Activated naive CD8-positive, alpha-beta T cell treated with anti-CD3 and anti-CD28 coated beads, Interleukin-2, amount 10 ng/mL, durations not matched to agents 7 days and 5 days (primary cell): Measurements from ENCODE around the gene SART3. TPM values are rescaled to one million over a fixed set of nuclear protein-coding genes. Genes with fewer than 3 reads are reported as not detected.

Source experiments
- ATAC-seq: fragments of 150-1000 bp; cut with Tn5 transposase; one replicate; pipeline ENCODE4 v1.10.0; 2021; ENCODE audit warnings: low read depth, moderate library complexity
- POLR2A ChIA-PET: fragments of 350-600 bp; sonication (Branson Sonifier 250); formaldehyde crosslinking; loops from one replicate; lab custom pipeline; 2021; ENCODE audit warnings: antibody characterized with exemption; lab: Charles Lee
- DNase-seq: peaks from one replicate; pipeline ENCODE4 v3.0.0; 2021
- H3K27ac Mint-ChIP-seq: one replicate; pipeline ENCODE4 v1.8.0; 2022; ENCODE audit warnings: mild to moderate bottlenecking, mixed read lengths
- H3K27me3 Mint-ChIP-seq: one replicate; pipeline ENCODE4 v1.8.0; 2022; ENCODE audit warnings: mild to moderate bottlenecking, moderate library complexity, mixed read lengths
- H3K36me3 Mint-ChIP-seq: one replicate; pipeline ENCODE4 v1.8.0; 2021; ENCODE audit warnings: mild to moderate bottlenecking, mixed read lengths
- H3K4me1 Mint-ChIP-seq: one replicate; pipeline ENCODE4 v1.8.0; 2021; ENCODE audit warnings: mixed read lengths
- H3K4me3 Mint-ChIP-seq: one replicate; pipeline ENCODE4 v1.8.0; 2022; ENCODE audit warnings: mild to moderate bottlenecking, moderate library complexity, mixed read lengths
- H3K9me3 Mint-ChIP-seq: one replicate; pipeline ENCODE4 v1.8.0; 2021; ENCODE audit warnings: mixed read lengths
- total RNA-seq, 2 experiments: library from RNA; stranded (reverse); gene quantifications; one replicate each; pipeline ENCODE4 v1.2.3, GENCODE V29; 2021

Gene SART3
- total RNA-seq, 2 experiments from 2014 or later: 79.9 to 88.3 TPM

DNA sequence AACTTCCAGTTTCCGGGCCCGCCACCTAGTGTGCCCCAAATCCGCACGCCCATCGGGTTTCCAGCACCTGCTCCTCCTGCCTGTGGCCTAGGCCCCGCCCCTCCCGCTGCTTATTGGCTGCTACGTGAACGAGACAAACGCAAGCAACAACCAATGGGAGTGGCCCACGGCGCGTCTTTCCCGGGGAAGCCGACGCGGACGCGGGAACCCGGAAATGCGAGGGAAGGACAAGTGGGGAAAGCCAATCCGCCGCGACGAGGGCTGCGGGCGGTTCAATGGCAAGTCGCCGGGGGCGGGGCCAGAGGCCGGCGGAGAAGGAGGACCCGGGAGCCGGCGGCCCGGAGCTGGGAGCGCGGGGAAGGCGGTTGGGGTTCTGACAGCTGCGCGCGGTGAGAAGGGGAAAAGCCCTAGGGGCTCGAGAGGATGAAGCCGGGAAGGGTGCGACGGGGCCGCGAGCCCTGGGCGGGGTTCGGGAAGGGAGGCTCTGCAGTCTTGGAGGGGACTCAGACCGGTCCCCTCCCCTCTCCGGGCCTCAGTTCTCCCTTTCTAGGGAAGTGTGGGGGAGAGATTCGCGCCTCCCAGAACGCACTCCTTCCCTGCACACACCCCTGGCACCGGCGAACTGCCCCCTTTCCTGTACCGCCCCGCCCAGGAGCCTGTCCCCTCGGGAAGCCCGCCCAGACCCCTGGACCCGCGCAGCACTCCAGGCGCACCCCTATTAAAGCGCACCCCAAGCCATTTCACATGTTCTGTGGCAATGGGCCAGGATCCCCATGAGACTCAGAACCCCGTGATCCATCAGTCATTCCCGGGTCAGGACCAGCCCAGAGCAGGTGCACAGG lies 45.8 kb downstream of the SART3 start, which contains the start of gene FICD:
Gene FICD, plus strand, starts transcription at position 305 of the 842 bp plus-strand sequence. CDS start 1,696 bp downstream, outside the sequence.
- POLR2A ChIA-PET: interaction anchor here (0.5 to 1.0 kb wide), 2 partner anchors 47 to 611 kb away, joined by 3 read pairs; partner anchors contain the start of gene ISCU
- DNase-seq: peak; percentile 98
- Mint-ChIP-seq H3K9me3 (no peaks in the 10 kb centered on the region), H3K27ac (peak within 1 kb of the TSS; percentile 88), H3K27me3 (no peaks in the 10 kb centered on the region), H3K4me3 (peak within 1 kb of the TSS; percentile 94), H3K36me3 (peaks cover 6% of the 10 kb centered on the region), H3K4me1 (peaks cover 17% of the 10 kb centered on the region)
- ATAC-seq: peak; percentile 95

DNA sequence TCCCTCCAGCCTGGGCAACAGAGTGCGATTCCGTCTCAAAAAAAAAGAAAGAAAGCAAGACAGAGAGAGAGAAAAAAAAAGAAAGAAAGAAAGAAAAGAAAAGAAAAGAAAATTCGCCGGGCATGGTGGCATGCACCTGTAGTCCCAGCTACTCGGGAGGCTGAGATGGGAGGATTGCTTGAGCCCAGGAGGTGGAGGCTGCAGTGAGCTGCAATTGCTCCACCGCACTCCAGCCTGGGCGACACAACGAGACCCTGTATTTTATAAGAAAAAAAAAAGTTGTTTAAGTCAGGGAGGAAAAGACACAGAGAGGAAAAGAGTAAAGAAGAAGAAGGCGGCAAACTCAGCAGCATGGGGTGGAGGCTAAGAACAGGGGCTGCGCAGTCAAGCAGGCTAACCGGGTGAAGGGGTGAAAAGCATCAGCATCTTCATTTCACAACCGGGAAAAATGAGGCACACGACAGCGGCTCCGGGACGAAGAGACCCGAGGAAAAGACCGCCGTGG lies 46.5 kb downstream of the SART3 start:
- DNase-seq (no peak), ATAC-seq (peak; percentile 15)
- Mint-ChIP-seq H3K4me1 (peaks cover 17% of the 10 kb centered on the region), H3K27me3 (no peaks in the 10 kb centered on the region), H3K36me3 (peaks cover 6% of the 10 kb centered on the region), H3K4me3 (peak overlapping the region; percentile 94), H3K27ac (peak overlapping the region; percentile 88), H3K9me3 (no peaks in the 10 kb centered on the region)
- POLR2A ChIA-PET: interaction anchor here (1.0 kb wide), 1 partner anchor 48 kb away, joined by 3 read pairs; the partner anchor contains the start of gene ISCU

DNA sequence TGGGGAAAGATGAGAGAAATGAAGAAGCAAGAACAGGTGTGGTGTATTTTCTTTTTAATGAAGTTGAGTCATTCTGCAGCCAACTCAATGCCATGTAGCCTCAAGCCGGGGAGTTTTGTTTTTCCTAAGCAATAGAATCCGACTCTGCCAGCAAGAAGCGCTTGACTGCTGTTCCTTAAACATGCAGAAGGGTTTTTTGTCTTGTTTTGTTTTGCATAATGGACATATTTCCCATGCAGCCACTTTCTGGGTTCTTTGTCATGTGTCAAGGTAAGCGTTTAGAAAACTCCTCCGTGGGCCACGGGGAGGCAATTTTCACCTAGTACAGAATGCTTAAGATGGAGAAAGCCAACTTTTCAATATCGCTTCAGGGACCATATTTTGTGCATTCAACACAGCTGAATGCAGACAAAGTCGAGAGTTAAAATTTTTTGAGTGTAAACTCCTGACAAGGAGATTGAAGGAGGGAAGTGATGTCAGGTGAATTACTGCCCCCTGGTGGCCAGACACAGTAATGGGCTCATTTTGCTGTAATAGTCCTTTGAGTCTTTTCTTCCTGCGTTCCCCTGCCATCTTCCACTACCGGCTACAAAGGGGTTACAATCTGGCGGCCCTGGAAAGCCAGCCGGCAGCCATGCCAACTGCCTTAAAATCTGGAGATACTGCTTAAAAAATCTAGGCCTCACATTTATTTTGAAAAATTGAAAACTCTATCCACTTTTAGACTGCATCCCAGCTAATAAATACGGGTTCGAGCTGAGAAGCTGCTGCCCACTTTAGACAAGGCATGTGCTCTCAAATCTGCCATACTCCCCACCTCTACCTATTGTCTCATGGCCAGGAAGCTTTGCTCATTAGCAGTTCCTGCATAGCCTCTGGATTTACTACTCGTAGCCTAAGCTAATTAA lies 49.1 kb downstream of the SART3 start:
- H3K9me3 Mint-ChIP-seq: no peaks in the 10 kb centered on the region
- ATAC-seq: no peak

DNA sequence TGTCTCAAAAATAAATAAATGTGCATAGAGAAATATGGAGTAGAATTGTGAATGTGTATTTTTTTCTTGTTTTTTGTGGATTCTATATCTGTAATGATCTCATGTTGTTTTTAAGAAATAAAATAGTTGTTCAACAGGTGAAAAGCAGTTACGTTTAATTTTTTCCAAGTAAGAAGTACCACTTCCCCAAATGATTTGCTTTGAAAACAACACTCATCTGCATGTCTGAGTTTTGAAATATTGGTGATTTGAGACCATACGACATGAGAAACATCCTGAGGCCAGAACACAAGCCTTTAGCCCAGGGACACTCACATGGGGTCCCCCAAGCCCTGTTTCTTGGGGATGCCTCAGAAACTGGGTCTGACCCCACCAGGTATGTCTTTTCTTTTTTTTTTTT lies 50.1 kb downstream of the SART3 start:
- ATAC-seq (no peak), DNase-seq (no peak)
- no peaks in the 10 kb centered on the region for H3K36me3 Mint-ChIP-seq
- no peak overlapping the region for H3K4me3 Mint-ChIP-seq
- H3K9me3 Mint-ChIP-seq: no peaks in the 10 kb centered on the region
- POLR2A ChIA-PET: no interaction called here
- H3K27ac Mint-ChIP-seq: no peak overlapping the region
- no peaks in the 10 kb centered on the region for H3K27me3 Mint-ChIP-seq
- peaks cover 8% of the 10 kb centered on the region for H3K4me1 Mint-ChIP-seq

More for the DNA sequence above, 49.1 kb downstream of the SART3 start:
- POLR2A ChIA-PET: no interaction called here
- Mint-ChIP-seq H3K27me3 (no peaks in the 10 kb centered on the region), H3K36me3 (no peaks in the 10 kb centered on the region), H3K4me3 (peak overlapping the region; percentile 38), H3K27ac (no peak overlapping the region), H3K4me1 (peaks cover 12% of the 10 kb centered on the region)
- peak; percentile 71 for DNase-seq

DNA sequence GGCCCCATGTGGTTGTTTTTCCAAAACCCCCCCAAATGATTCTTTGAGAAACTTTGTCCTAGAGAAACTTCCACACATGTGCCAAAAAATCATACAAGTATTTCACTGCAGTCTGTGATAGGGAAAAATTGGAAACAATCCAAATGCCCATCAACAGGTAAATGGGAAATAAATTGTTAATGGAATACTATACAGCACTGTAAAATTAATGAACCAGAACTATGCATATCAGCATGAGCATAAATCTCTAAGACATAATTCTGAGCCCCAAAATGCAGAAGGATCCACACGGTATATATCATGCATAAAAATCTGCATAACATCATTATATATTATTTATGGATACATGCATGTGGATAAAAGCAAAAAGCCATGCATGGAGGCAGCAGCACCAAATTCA lies 51.2 kb downstream of the SART3 start:
- DNase-seq: no peak
- Mint-ChIP-seq H3K36me3 (no peaks in the 10 kb centered on the region), H3K4me1 (peaks cover 7% of the 10 kb centered on the region), H3K9me3 (no peaks in the 10 kb centered on the region), H3K27me3 (no peaks in the 10 kb centered on the region), H3K4me3 (no peak overlapping the region), H3K27ac (no peak overlapping the region)
- POLR2A ChIA-PET: no interaction called here
- no peak for ATAC-seq

DNA sequence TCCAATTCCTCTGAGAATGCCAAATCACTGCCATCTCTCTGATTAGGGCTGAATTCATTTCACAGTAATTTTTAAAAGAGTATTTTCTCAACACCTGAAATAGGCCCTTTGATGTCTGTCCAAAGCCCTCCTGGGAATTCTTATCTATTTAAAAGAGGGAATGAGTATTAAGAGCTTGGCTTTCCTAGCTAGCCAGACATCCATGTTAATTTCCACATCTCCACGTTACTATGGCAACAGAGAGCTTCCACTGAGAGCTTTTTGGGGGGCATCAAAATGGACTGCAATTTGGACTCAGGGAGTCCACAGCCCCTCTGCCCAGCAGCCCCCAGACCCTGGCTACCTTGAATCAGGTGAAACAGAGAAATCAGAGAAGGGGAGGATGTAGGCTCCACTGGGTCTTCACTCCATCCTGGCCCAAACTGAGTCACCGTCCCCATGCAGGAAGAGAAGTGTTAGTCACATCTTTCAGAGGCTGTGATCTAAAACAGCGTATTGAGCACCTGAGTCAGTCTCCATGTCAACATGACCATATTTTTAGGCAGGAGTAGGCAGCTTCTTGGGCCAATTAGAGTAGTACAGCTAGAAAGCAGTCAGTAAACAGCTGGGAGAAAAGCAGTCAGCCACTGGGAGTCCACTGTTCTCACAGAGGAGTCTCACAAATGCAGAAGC lies 52.9 kb downstream of the SART3 start:
- Mint-ChIP-seq H3K4me1 (peaks cover 7% of the 10 kb centered on the region), H3K27ac (no peak overlapping the region), H3K27me3 (peaks cover 2% of the 10 kb centered on the region), H3K36me3 (no peaks in the 10 kb centered on the region), H3K9me3 (peaks cover 11% of the 10 kb centered on the region), H3K4me3 (no peak overlapping the region)
- DNase-seq (no peak), ATAC-seq (no peak)
- POLR2A ChIA-PET: no interaction called here

DNA sequence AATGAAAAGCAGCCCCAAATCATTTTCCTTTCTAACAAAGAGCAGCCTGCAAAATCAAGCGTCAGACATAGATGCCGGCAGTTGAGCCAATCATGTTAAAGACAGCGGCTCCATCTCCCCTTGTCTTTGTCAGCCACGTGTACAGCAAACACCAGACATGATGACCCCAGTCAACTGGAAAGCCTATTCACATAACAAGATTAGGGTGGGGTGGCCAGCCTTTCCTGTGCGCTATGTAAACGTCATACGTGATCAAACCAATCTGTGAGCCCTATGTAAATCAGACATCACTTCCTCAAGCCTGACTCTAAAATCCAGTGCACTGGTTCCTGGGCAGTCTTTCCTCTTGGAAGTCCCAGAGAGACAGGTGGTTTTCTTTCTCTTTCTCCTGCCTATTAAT lies 55.8 kb downstream of the SART3 start:
- H3K27ac Mint-ChIP-seq: no peak overlapping the region
- ATAC-seq (no peak), DNase-seq (no peak)
- no peaks in the 10 kb centered on the region for H3K4me1 Mint-ChIP-seq
- H3K36me3 Mint-ChIP-seq: peaks cover 1% of the 10 kb centered on the region
- H3K27me3 Mint-ChIP-seq: peaks cover 8% of the 10 kb centered on the region
- POLR2A ChIA-PET: no interaction called here
- no peak overlapping the region for H3K4me3 Mint-ChIP-seq
- peaks cover 18% of the 10 kb centered on the region for H3K9me3 Mint-ChIP-seq

DNA sequence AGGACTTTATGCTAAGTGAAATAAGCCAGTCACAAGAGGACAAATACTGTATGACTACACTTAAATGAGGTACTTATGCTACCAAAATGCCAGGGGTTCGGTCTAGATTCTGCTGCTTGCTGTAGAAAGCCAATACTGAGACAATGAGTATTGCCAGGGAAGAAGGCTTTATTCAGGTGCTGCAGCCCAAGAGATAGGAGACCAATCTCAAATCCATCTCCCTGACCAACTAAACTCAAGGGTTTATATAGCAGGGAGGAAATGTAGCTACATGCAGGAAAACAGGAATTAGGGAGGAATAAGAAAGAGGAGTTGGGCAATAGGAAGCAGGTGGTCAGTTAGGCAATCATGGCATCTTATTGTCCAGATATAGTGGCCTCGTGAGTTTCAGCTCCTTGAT lies 58.1 kb downstream of the SART3 start:
- Mint-ChIP-seq H3K4me3 (no peak overlapping the region), H3K27me3 (peaks cover 10% of the 10 kb centered on the region), H3K36me3 (peaks cover 1% of the 10 kb centered on the region), H3K27ac (no peak overlapping the region), H3K9me3 (peaks cover 18% of the 10 kb centered on the region), H3K4me1 (no peaks in the 10 kb centered on the region)
- POLR2A ChIA-PET: no interaction called here
- DNase-seq: no peak
- ATAC-seq: no peak

DNA sequence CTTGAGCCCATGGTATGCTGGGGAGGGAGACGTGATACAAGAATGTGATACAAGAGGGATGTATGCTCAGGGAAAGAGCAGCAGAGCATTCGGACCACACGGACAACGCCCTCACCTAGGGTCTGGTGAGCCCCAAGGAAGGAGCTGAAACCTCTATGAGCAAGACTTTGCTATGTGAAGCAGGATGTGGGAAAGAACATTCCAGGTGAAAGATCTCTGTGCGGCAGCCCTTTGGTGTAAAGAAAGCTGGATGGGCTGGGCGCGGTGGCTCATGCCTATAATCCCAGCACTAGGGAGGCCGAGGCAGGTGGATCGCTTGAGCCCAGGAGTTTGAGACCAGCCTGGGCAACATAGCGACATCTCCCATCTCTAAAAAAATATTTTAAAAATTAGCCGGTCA lies 62.8 kb downstream of the SART3 start:
- no peak overlapping the region for H3K27ac Mint-ChIP-seq
- peaks cover 1% of the 10 kb centered on the region for H3K36me3 Mint-ChIP-seq
- H3K4me1 Mint-ChIP-seq: no peaks in the 10 kb centered on the region
- no peak overlapping the region for H3K4me3 Mint-ChIP-seq
- no peak for ATAC-seq
- no peak for DNase-seq
- H3K27me3 Mint-ChIP-seq: peaks cover 16% of the 10 kb centered on the region
- POLR2A ChIA-PET: no interaction called here
- peaks cover 7% of the 10 kb centered on the region for H3K9me3 Mint-ChIP-seq

DNA sequence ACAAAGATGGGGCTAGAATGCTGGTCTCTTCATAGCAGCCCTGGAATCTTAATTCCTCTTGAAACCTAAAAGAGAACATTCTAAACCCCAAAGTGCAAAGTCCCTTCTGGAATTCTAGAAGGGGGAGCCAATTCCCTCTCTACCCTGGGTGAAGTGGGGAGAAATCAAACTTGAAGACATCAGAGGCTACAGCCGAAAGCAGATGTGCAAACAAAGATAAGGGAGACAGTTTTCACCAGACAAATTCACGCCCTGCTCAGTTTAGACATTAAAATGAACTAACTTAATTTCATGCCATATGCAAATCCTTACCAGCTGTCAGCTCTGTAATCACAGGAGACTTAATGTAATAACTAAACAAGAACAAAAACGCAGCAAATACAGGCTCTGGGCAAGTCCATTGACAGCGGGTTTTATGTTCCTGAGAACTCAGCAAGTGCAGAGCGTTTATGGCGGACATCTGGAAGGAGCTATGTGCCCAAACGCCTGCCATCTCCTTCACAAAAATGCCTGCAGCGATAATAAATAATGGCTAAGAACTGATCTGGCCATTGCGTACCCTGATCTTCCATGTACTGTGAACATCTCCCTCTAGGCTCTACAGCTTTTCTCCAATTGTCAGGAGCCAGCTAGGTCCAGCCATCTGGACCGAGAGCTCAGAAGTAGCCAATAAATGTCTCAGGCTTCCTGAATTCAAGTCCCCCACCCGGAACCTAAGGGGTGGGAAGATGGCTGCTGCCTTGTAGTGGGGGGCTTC lies 65.0 kb downstream of the SART3 start:
- no peaks in the 10 kb centered on the region for H3K4me1 Mint-ChIP-seq
- POLR2A ChIA-PET: no interaction called here
- peaks cover 9% of the 10 kb centered on the region for H3K27me3 Mint-ChIP-seq
- H3K27ac Mint-ChIP-seq: no peak overlapping the region
- ATAC-seq: no peak
- H3K36me3 Mint-ChIP-seq: no peaks in the 10 kb centered on the region
- no peak for DNase-seq
- H3K9me3 Mint-ChIP-seq: no peaks in the 10 kb centered on the region
- H3K4me3 Mint-ChIP-seq: no peak overlapping the region

DNA sequence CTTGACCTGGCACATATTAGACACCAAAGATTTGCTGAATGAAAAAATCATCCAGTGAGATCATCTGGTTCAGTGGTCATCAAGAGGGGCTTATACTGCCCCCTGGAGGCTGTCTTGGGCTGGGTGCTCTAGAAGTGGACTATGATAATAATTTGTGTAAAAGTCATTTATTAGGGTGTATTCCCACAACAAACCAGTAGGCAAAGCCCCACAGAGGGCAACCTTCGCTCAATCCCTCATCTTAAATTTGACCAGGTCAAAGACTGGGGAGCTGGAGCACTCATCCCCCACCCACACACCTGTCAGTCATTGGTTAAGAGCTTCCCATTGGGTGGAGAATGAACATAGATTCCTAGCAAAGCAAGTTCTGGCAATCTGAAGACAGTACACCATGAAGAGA lies 65.9 kb downstream of the SART3 start:
- ATAC-seq (no peak), DNase-seq (no peak)
- Mint-ChIP-seq H3K27ac (no peak overlapping the region), H3K4me1 (no peaks in the 10 kb centered on the region), H3K36me3 (no peaks in the 10 kb centered on the region), H3K27me3 (peaks cover 9% of the 10 kb centered on the region), H3K4me3 (no peak overlapping the region), H3K9me3 (no peaks in the 10 kb centered on the region)
- POLR2A ChIA-PET: no interaction called here

DNA sequence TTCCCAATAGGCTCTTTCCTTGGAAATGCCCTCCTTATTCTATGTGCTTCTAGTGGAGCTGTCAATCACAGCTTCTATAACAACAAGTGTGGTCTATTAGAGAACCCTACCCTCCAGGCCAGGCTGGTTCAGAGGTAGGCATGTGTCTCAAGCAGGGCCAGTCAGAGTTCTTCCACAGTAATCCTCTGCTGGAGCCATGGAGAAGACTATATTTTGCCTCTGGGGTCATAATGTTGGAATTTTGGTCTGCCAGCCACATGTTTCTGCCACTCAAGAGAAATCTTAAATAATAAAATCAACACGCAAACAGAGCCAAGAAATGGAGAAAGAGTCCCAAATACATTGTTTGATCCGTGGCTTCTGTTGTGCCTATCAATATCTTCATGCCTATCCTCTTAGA lies 69.7 kb downstream of the SART3 start:
- H3K27ac Mint-ChIP-seq: no peak overlapping the region

More for the DNA sequence above, 69.7 kb downstream of the SART3 start:
- ATAC-seq (no peak), DNase-seq (no peak)
- H3K36me3 Mint-ChIP-seq: no peaks in the 10 kb centered on the region
- H3K4me1 Mint-ChIP-seq: no peaks in the 10 kb centered on the region
- H3K4me3 Mint-ChIP-seq: no peak overlapping the region
- H3K9me3 Mint-ChIP-seq: peaks cover 3% of the 10 kb centered on the region
- H3K27me3 Mint-ChIP-seq: peaks cover 12% of the 10 kb centered on the region
- POLR2A ChIA-PET: no interaction called here
